HG03095 (cell line): ENCODE measurements around the gene C15orf39.
"Not testable (repeated sequence)": the region's sequence is repeated elsewhere in the genome, so short reads cannot be mapped to it uniquely, and the experiment has no call there.

ENCODE experiments used
- ATAC-seq: cut with Tn5 transposase; IDR thresholded peaks from one replicate; pipeline ENCODE4 v1.9.1; 2021; ENCODE audit warnings: moderate library complexity; ENCODE audit not compliant: unreplicated experiment

The C15orf39 gene

GRCh38 chr15:75229191-75230015 lies 27.7 kb downstream of the C15orf39 start:
- ATAC-seq = no peak

GRCh38 chr15:75230016-75230343 lies 28.3 kb downstream of the C15orf39 start:
- ATAC-seq = no peak

- no peak for ATAC-seq
These were observed 29.1 kb downstream of the C15orf39 start for GRCh38 chr15:75230551-75231371.

- ATAC-seq = no peak
These were observed 30.2 kb downstream of the C15orf39 start for GRCh38 chr15:75231836-75232235.

GRCh38 chr15:75232252-75232813 lies 30.7 kb downstream of the C15orf39 start:
- no peak for ATAC-seq

GRCh38 chr15:75232826-75233503 lies 31.3 kb downstream of the C15orf39 start:
- ATAC-seq = no peak

- ATAC-seq = no peak
These were observed 32.0 kb downstream of the C15orf39 start for GRCh38 chr15:75233504-75234190.

GRCh38 chr15:75234191-75234810 lies 32.6 kb downstream of the C15orf39 start:
- no peak for ATAC-seq

- ATAC-seq = no peak
These were observed 33.5 kb downstream of the C15orf39 start for GRCh38 chr15:75235051-75235673.

GRCh38 chr15:75235760-75236729 lies 34.4 kb downstream of the C15orf39 start:
- ATAC-seq = no peak

- ATAC-seq = no peak
These were observed 35.8 kb downstream of the C15orf39 start for GRCh38 chr15:75237316-75237982.

GRCh38 chr15:75238150-75238549 lies 36.5 kb downstream of the C15orf39 start:
- no peak for ATAC-seq

GRCh38 chr15:75245741-75246140 lies 44.1 kb downstream of the C15orf39 start:
- ATAC-seq = not testable (repeated sequence)

GRCh38 chr15:75248991-75249390 lies 47.3 kb downstream of the C15orf39 start:
- ATAC-seq = not testable (repeated sequence)

- ATAC-seq = no peak
These were observed 48.0 kb downstream of the C15orf39 start for GRCh38 chr15:75249726-75250125.

- ATAC-seq = not testable (repeated sequence)
These were observed 49.7 kb downstream of the C15orf39 start for GRCh38 chr15:75251343-75251742.

- not testable (repeated sequence) for ATAC-seq
These were observed 50.6 kb downstream of the C15orf39 start for GRCh38 chr15:75252285-75252684.

GRCh38 chr15:75258034-75258433 lies 56.4 kb downstream of the C15orf39 start, which contains the start of gene GOLGA6C:
TSS of gene GOLGA6C (plus strand) at chr15:75258334. CDS start at chr15:75258599, 265 bp downstream.
- not testable (repeated sequence) for ATAC-seq
